Right cardiac atrium (tissue), 5 donors: ENCODE data around the gene THSD4. TPM values are rescaled to one million over a fixed set of nuclear protein-coding genes. Genes with fewer than 3 reads are reported as not detected.
A peak's percentile ranks its signal among the peaks of the same experiment; 100 is the strongest.
"Not testable (repeated sequence)": the region's sequence is repeated elsewhere in the genome, so short reads cannot be mapped to it uniquely, and the experiment has no call there.

Experiments
- ATAC-seq, 2 donors: fragments of 200-7000 bp; cut with Tn5 transposase; one replicate each; pipeline versions ENCODE4 v1.8.0 to v1.9.1; 2020; ENCODE audit warnings: moderate library complexity in 2 of 2, mild to moderate bottlenecking in 1 of 2
- DNase-seq, 3 donors: peaks; one replicate each; pipeline ENCODE4 v3.0.0-alpha.2; 2020
- H3K27ac ChIP-seq: one replicate; pipeline ENCODE4 v1.5.1; 2013; ENCODE audit warnings: mild to moderate bottlenecking, low read length, control low read depth, moderate library complexity
- H3K27me3 ChIP-seq: one replicate; pipeline ENCODE4 v1.6.1; 2013; ENCODE audit not compliant: control insufficient read depth, insufficient read depth
- H3K4me1 ChIP-seq: one replicate; pipeline ENCODE4 v1.6.1; 2013; ENCODE audit warnings: low read length; ENCODE audit not compliant: control insufficient read depth, insufficient read depth
- H3K4me3 ChIP-seq: one replicate; pipeline ENCODE4 v1.5.1; 2013; ENCODE audit warnings: low read length, control low read depth
- H3K9me3 ChIP-seq: one replicate; pipeline ENCODE4 v1.6.1; 2013; ENCODE audit warnings: low read length; ENCODE audit not compliant: control insufficient read depth
- WGBS: extraction: QIAGEN DNeasy Blood & Tissue Kit; methylation state at CpG from one replicate; pipeline ENCODE4 v1.1.7; 2013; 5-methylcytosine and 5-hydroxymethylcytosine counted together
- intact Hi-C, 4 donors: fragments of 100-400 bp; cut with DNase I; formaldehyde crosslinking; loops; one replicate each; pipeline versions ENCODE4 v1.11.0 to v1.14.0; 2022 to 2023
- polyA plus RNA-seq: library from polyadenylated mRNA; stranded (reverse); fragments of 200-250 nt; gene quantifications from one replicate; pipeline ENCODE4 v1.2.3, GENCODE V29; 2013
- total RNA-seq, 4 donors: library from RNA; stranded (reverse); fragmentation: NEBNext Ultra II Directional; extraction: Animal tissue kit (Norgen Biotek cat#: 25700); gene quantifications; one replicate each; pipeline ENCODE4 v1.2.1, GENCODE V29; 2021
- donor health status: healthy with polysubstance abuse.
- donor health status: DM: no; HTN: yes; CAD: no.
- donor health status: DM: no; HTN: no; CAD: no.
- donor health status: DM: no; HTN: yes; CAD: no; lungs with severe emphysema.
- donor health status: DM: yes; HTN: yes; CAD: no.

THSD4 gene
- total and polyA plus RNA-seq, 5 donors = 40.5 to 93.8 (median 67.3) TPM

- ATAC-seq (no peak), DNase-seq (no peak)
- H3K27ac ChIP-seq = no peak overlapping the region
- intact Hi-C loops = no loop called here
- H3K9me3 ChIP-seq = no peaks in the 10 kb centered on the region
- no peaks in the 10 kb centered on the region for H3K4me1 ChIP-seq
- WGBS = 87% methylated on average over 4 of the region's 4 CpGs
- H3K27me3 ChIP-seq = no peaks in the 10 kb centered on the region
- no peak overlapping the region for H3K4me3 ChIP-seq
Measured at GRCh38 chr15:71207141-71207540, 91.9 kb downstream of the THSD4 start.

- DNase-seq (no peak), ATAC-seq (no peak)
- Histone ChIP-seq H3K4me1 (no peaks in the 10 kb centered on the region), H3K4me3 (no peak overlapping the region), H3K9me3 (no peaks in the 10 kb centered on the region), H3K27ac (no peak overlapping the region), H3K27me3 (no peaks in the 10 kb centered on the region)
- intact Hi-C loops = no loop called here
- WGBS = 52% methylated on average over 4 of the region's 4 CpGs
Measured at GRCh38 chr15:71212146-71212545, 96.9 kb downstream of the THSD4 start.

- H3K4me3 ChIP-seq, ATAC-seq, H3K4me1 ChIP-seq, H3K27me3 ChIP-seq, H3K27ac ChIP-seq, DNase-seq, H3K9me3 ChIP-seq, intact Hi-C loops: not testable (repeated sequence)
- 90% methylated on average over 8 of the region's 8 CpGs for WGBS
Measured at GRCh38 chr15:71213943-71214342, 98.7 kb downstream of the THSD4 start.

GRCh38 chr15:71215126-71215894 is 100.0 kb downstream of the THSD4 start:
- Histone ChIP-seq H3K4me1 (no peaks in the 10 kb centered on the region), H3K4me3 (no peak overlapping the region), H3K27me3 (no peaks in the 10 kb centered on the region), H3K9me3 (no peaks in the 10 kb centered on the region), H3K27ac (no peak overlapping the region)
- ATAC-seq = no peak
- 50% methylated on average over 51 of the region's 51 CpGs for WGBS
- intact Hi-C loops = no loop called here
- DNase-seq = no peak

- Histone ChIP-seq H3K4me1 (no peaks in the 10 kb centered on the region), H3K4me3 (no peak overlapping the region), H3K9me3 (no peaks in the 10 kb centered on the region), H3K27ac (no peak overlapping the region), H3K27me3 (no peaks in the 10 kb centered on the region)
- DNase-seq = peak in 2 of 3 donors; percentile 67 to 79
- intact Hi-C loops = no loop called here
- WGBS = 64% methylated on average over 5 of the region's 5 CpGs
- peak; percentile 51 to 61 for ATAC-seq
Measured at GRCh38 chr15:71218272-71218805, 103.1 kb downstream of the THSD4 start.

- Histone ChIP-seq H3K27me3 (no peaks in the 10 kb centered on the region), H3K27ac (no peak overlapping the region), H3K4me1 (no peaks in the 10 kb centered on the region), H3K4me3 (no peak overlapping the region), H3K9me3 (no peaks in the 10 kb centered on the region)
- peak in 1 of 3 donors; percentile 49 for DNase-seq
- ATAC-seq = peak in 1 of 2 donors; percentile 11
- WGBS = 57% methylated on average over 4 of the region's 4 CpGs
- intact Hi-C loops = no loop called here
Measured at GRCh38 chr15:71219101-71219500, 103.8 kb downstream of the THSD4 start.

GRCh38 chr15:71219645-71220044 is 104.4 kb downstream of the THSD4 start:
- H3K9me3 ChIP-seq = no peaks in the 10 kb centered on the region
- WGBS = 44% methylated on average over 2 of the region's 2 CpGs
- H3K4me1 ChIP-seq = no peaks in the 10 kb centered on the region
- no peaks in the 10 kb centered on the region for H3K27me3 ChIP-seq
- ATAC-seq (peak; percentile 47 to 57), DNase-seq (no peak)
- intact Hi-C loops = no loop called here
- H3K4me3 ChIP-seq = no peak overlapping the region
- H3K27ac ChIP-seq = no peak overlapping the region

- ATAC-seq (no peak), DNase-seq (no peak)
- no peaks in the 10 kb centered on the region for H3K4me1 ChIP-seq
- no peak overlapping the region for H3K27ac ChIP-seq
- no peaks in the 10 kb centered on the region for H3K27me3 ChIP-seq
- intact Hi-C loops = no loop called here
- no peak overlapping the region for H3K4me3 ChIP-seq
- 95% methylated on average over 3 of the region's 3 CpGs for WGBS
- H3K9me3 ChIP-seq = no peaks in the 10 kb centered on the region
Measured at GRCh38 chr15:71220828-71221227, 105.6 kb downstream of the THSD4 start.

- H3K4me3 ChIP-seq = no peak overlapping the region
- no peaks in the 10 kb centered on the region for H3K27me3 ChIP-seq
- H3K9me3 ChIP-seq = no peaks in the 10 kb centered on the region
- intact Hi-C loops = no loop called here
- WGBS = 87% methylated on average over 2 of the region's 2 CpGs
- no peak for DNase-seq
- ATAC-seq = no peak
- H3K27ac ChIP-seq = no peak overlapping the region
- no peaks in the 10 kb centered on the region for H3K4me1 ChIP-seq
Measured at GRCh38 chr15:71221417-71221816, 106.1 kb downstream of the THSD4 start.

- intact Hi-C loops = no loop called here
- ATAC-seq (no peak), DNase-seq (no peak)
- H3K4me3 ChIP-seq = no peak overlapping the region
- no peak overlapping the region for H3K27ac ChIP-seq
- H3K27me3 ChIP-seq = no peaks in the 10 kb centered on the region
- H3K4me1 ChIP-seq = no peaks in the 10 kb centered on the region
- 92% methylated on average over 2 of the region's 2 CpGs for WGBS
- no peaks in the 10 kb centered on the region for H3K9me3 ChIP-seq
Measured at GRCh38 chr15:71223516-71223915, 108.2 kb downstream of the THSD4 start.

- Histone ChIP-seq H3K27ac (no peak overlapping the region), H3K27me3 (no peaks in the 10 kb centered on the region), H3K4me3 (no peak overlapping the region), H3K4me1 (no peaks in the 10 kb centered on the region), H3K9me3 (no peaks in the 10 kb centered on the region)
- DNase-seq (no peak), ATAC-seq (no peak)
- WGBS = 84% methylated on average over 4 of the region's 4 CpGs
- intact Hi-C loops = no loop called here
Measured at GRCh38 chr15:71224024-71224423, 108.8 kb downstream of the THSD4 start.
